Natural killer cell (primary cell): ENCODE measurements around the gene DMBX1. TPM values are rescaled to one million over a fixed set of nuclear protein-coding genes. Genes with fewer than 3 reads are reported as not detected.

Experiments
- ATAC-seq, 3 donors: fragments of 150-1000 bp in 2 of 3; fragments of 200-7000 bp in 1 of 3; cut with Tn5 transposase; 1 replicate in 1 of 3; 2 replicates in 2 of 3; pipeline ENCODE4 v1.10.0; 2021; ENCODE audit warnings: mild to moderate bottlenecking in 2 of 3, moderate library complexity in 2 of 3
- DNase-seq, 2 donors: peaks; one replicate each; pipeline versions ENCODE4 v3.0.0 to v3.0.0-alpha.2; 2013 to 2021; ENCODE audit warnings: mixed read lengths in 1 of 2
- H3K27ac ChIP-seq: one replicate; pipeline ENCODE4 v1.5.1; 2013; ENCODE audit warnings: mild to moderate bottlenecking, low read length
- H3K27me3 ChIP-seq: one replicate; pipeline ENCODE4 v1.6.1; 2013; ENCODE audit warnings: low read length; ENCODE audit not compliant: control insufficient read depth, insufficient read depth
- H3K36me3 ChIP-seq: one replicate; pipeline ENCODE4 v1.6.1; 2013; ENCODE audit warnings: low read length; ENCODE audit not compliant: control insufficient read depth, insufficient read depth
- H3K4me1 ChIP-seq: one replicate; pipeline ENCODE4 v1.6.1; 2013; ENCODE audit warnings: low read length; ENCODE audit not compliant: control insufficient read depth, insufficient read depth
- H3K4me3 ChIP-seq: one replicate; pipeline ENCODE4 v1.5.1; 2013; ENCODE audit warnings: low read length
- H3K9me3 ChIP-seq: one replicate; pipeline ENCODE4 v1.6.1; 2013; ENCODE audit warnings: low read length; ENCODE audit not compliant: control insufficient read depth, insufficient read depth
- H3K27ac Mint-ChIP-seq, 2 donors: one replicate each; pipeline ENCODE4 v1.8.0; 2022; ENCODE audit warnings: mild to moderate bottlenecking in 2 of 2, mixed read lengths in 2 of 2, moderate library complexity in 1 of 2
- H3K27me3 Mint-ChIP-seq, 2 donors: one replicate each; pipeline ENCODE4 v1.8.0; 2022; ENCODE audit warnings: low read depth in 2 of 2, mixed read lengths in 2 of 2
- H3K36me3 Mint-ChIP-seq: one replicate; pipeline ENCODE4 v1.8.0; 2022; ENCODE audit warnings: mixed read lengths
- H3K4me1 Mint-ChIP-seq, 2 donors: one replicate each; pipeline ENCODE4 v1.8.0; 2022; ENCODE audit warnings: mixed read lengths in 2 of 2
- H3K4me3 Mint-ChIP-seq: one replicate; pipeline ENCODE4 v1.8.0; 2022; ENCODE audit warnings: mild to moderate bottlenecking, moderate library complexity, mixed read lengths
- H3K9me3 Mint-ChIP-seq, 2 donors: one replicate each; pipeline ENCODE4 v1.8.0; 2022; ENCODE audit warnings: mixed read lengths in 2 of 2
- WGBS: methylation state at CpG from one replicate; pipeline ENCODE4 v1.1.7; 2013; ENCODE audit warnings: missing lambda C conversion rate; ENCODE audit not compliant: insufficient coverage; 5-methylcytosine and 5-hydroxymethylcytosine counted together
- intact Hi-C: fragments of 100-400 bp; cut with micrococcal nuclease; formaldehyde crosslinking; loops from one replicate; pipeline ENCODE4 v1.14.2; 2022
- total RNA-seq, 4 donors: library from RNA; stranded (reverse); fragments of 120-200 nt in 1 of 4; gene quantifications; one replicate each; pipeline versions ENCODE4 v1.2.3 to v1.2.4, GENCODE V29; 2013 to 2022
- TF ChIP-seq, protein P1 (sequence below): fragments of 200-600 bp; IDR thresholded peaks from one replicate; pipeline ENCODE4 v1.8.0; 2022; ENCODE audit warnings: antibody characterized with exemption

DMBX1 gene
- total RNA-seq, 3 donors from 2014 or later (not counting 1 experiment from before 2014, with no cell fraction given) = not detected

DNA sequence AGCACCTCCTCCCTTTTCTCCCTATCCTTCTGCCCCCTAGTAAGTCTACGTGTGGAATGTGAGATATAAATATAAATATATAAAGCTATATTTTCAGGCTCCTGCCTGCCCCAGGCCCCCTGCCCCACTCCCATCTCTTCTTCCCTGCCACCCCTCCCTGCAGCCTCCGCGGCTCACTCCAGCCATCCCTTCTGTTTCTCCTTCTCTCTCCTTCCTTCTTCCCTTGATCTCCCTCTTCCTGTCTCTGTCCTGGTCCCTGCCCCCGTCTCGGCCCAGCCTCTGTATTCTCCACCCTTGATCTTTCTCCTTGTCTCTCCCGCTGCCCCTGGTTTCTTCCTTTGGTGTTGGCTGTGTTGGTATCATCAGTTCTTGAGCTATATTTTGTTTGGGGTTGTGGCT, 23.2 kb downstream of the DMBX1 start:
- H3K4me1 Mint-ChIP-seq = no peaks in the 10 kb centered on the region
- intact Hi-C loops = no loop called here
- ATAC-seq (no peak), DNase-seq (no peak)
- H3K27ac ChIP-seq = no peak overlapping the region
- H3K9me3 ChIP-seq = no peaks in the 10 kb centered on the region
- TF ChIP-seq, protein P1, sequence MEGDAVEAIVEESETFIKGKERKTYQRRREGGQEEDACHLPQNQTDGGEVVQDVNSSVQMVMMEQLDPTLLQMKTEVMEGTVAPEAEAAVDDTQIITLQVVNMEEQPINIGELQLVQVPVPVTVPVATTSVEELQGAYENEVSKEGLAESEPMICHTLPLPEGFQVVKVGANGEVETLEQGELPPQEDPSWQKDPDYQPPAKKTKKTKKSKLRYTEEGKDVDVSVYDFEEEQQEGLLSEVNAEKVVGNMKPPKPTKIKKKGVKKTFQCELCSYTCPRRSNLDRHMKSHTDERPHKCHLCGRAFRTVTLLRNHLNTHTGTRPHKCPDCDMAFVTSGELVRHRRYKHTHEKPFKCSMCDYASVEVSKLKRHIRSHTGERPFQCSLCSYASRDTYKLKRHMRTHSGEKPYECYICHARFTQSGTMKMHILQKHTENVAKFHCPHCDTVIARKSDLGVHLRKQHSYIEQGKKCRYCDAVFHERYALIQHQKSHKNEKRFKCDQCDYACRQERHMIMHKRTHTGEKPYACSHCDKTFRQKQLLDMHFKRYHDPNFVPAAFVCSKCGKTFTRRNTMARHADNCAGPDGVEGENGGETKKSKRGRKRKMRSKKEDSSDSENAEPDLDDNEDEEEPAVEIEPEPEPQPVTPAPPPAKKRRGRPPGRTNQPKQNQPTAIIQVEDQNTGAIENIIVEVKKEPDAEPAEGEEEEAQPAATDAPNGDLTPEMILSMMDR = no peak
- H3K27ac Mint-ChIP-seq = no peak overlapping the region
- no peaks in the 10 kb centered on the region for H3K36me3 ChIP-seq
- H3K36me3 Mint-ChIP-seq = no peaks in the 10 kb centered on the region
- peaks cover 16 to 19% of the 10 kb centered on the region in 2 donors for H3K27me3 Mint-ChIP-seq
- H3K27me3 ChIP-seq = no peaks in the 10 kb centered on the region
- H3K4me3 Mint-ChIP-seq = no peak overlapping the region
- H3K4me3 ChIP-seq = no peak overlapping the region
- 61% methylated on average over 4 of the region's 6 CpGs for WGBS
- H3K4me1 ChIP-seq = no peaks in the 10 kb centered on the region
- H3K9me3 Mint-ChIP-seq = no peaks in the 10 kb centered on the region

DNA sequence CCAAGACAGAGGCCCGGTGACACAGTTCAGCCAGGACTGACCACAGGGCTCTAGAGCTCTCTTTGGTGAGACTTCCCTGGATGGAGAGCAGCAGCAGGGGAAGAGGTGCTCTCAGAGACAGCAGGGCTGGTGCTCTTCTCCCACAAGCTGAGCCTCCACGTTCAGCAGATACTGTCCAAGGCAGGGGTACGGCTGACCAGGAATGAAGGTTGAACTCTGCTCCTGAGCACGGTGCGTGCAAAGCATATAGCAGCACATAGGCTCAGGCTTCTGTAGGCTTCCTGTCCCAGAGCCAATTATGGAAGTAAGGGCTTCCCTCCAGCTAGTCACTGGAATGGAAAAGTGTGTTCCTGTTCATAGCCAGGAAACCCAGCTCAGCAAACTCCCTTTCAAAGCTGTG, 23.9 kb downstream of the DMBX1 start:
- H3K36me3 ChIP-seq = no peaks in the 10 kb centered on the region
- Mint-ChIP-seq H3K4me3 (no peak overlapping the region), H3K4me1 (no peaks in the 10 kb centered on the region), H3K27me3 (peaks cover 23 to 25% of the 10 kb centered on the region in 2 donors), H3K27ac (no peak overlapping the region), H3K9me3 (no peaks in the 10 kb centered on the region), H3K36me3 (no peaks in the 10 kb centered on the region)
- DNase-seq (no peak), ATAC-seq (no peak)
- no peaks in the 10 kb centered on the region for H3K4me1 ChIP-seq
- WGBS = 64% methylated on average over 5 of the region's 5 CpGs
- TF ChIP-seq, protein P1 = no peak
- intact Hi-C loops = no loop called here
- H3K27ac ChIP-seq = no peak overlapping the region
- no peaks in the 10 kb centered on the region for H3K9me3 ChIP-seq
- no peaks in the 10 kb centered on the region for H3K27me3 ChIP-seq
- H3K4me3 ChIP-seq = no peak overlapping the region

DNA sequence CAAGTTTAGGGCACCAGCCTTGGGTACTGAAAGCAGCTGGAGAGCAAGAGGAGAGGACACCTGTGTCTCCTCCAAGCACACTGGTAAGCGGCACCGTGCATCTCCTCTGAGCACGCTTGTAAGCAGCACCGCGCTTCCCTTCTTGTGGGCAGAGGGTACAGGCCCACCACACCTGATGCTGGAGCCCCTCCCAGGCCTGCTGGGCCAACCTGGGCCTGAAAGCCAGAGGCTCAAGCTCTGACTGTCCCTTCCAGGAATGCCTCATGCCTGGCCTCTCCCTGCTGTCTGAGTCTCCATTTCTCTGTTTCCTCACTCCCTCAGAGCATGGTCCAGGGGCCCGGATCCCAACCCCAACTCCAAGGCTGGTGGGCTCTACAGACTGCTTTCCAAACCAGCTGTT, 25.9 kb downstream of the DMBX1 start:
- intact Hi-C loops = no loop called here
- TF ChIP-seq, protein P1 = no peak
- Mint-ChIP-seq H3K4me1 (no peaks in the 10 kb centered on the region), H3K9me3 (no peaks in the 10 kb centered on the region), H3K27ac (no peak overlapping the region), H3K4me3 (no peak overlapping the region), H3K36me3 (no peaks in the 10 kb centered on the region), H3K27me3 (peaks cover 30% of the 10 kb centered on the region in 2 donors)
- ATAC-seq (no peak), DNase-seq (no peak)
- H3K27me3 ChIP-seq = no peaks in the 10 kb centered on the region
- H3K36me3 ChIP-seq = no peaks in the 10 kb centered on the region
- 91% methylated on average over 6 of the region's 6 CpGs for WGBS
- no peak overlapping the region for H3K4me3 ChIP-seq
- H3K4me1 ChIP-seq = no peaks in the 10 kb centered on the region
- H3K9me3 ChIP-seq = no peaks in the 10 kb centered on the region
- H3K27ac ChIP-seq = no peak overlapping the region

DNA sequence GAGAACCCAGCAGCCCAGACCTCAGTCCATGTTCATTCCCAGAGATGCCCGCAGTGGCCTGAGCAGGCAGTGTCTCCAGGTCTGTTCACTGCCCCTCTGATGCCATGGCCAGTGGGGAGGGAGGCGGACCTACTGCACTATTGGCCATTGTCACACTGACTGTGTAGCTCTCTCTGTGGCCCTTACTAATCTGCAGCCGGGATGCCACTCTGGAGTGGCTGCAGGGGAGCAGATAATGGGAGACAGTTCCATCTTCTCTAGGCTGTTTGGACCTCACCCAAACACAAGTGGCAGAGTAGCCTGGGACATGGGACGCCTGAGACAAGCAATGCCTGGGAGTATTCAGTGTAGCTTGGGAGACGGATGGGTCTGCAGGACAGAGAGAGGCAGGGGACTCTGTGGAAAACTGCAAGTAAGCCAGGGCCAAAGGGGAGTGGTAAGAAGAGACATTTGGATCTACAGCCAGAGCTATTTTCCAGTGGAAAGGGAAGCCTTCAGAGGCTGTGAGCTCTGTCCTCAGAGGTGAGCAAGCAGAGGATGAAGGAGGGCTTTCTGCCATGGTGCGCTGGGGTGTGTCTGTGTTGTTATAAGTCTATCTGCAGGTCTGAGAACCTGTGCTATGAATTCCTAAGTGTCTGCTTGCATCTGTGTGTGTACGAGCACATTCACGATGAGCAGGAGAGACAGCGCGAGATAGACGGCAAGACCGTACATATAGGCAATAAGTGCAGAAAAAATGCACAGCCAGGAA, 26.7 kb downstream of the DMBX1 start:
- Mint-ChIP-seq H3K4me3 (no peak overlapping the region), H3K27ac (no peak overlapping the region), H3K27me3 (peaks cover 30 to 31% of the 10 kb centered on the region in 2 donors), H3K4me1 (no peaks in the 10 kb centered on the region), H3K9me3 (no peaks in the 10 kb centered on the region), H3K36me3 (no peaks in the 10 kb centered on the region)
- no peaks in the 10 kb centered on the region for H3K4me1 ChIP-seq
- no peak overlapping the region for H3K27ac ChIP-seq
- TF ChIP-seq, protein P1 = no peak
- ATAC-seq (no peak), DNase-seq (no peak)
- H3K4me3 ChIP-seq = no peak overlapping the region
- no peaks in the 10 kb centered on the region for H3K36me3 ChIP-seq
- H3K9me3 ChIP-seq = no peaks in the 10 kb centered on the region
- no peaks in the 10 kb centered on the region for H3K27me3 ChIP-seq
- intact Hi-C loops = no loop called here
- 74% methylated on average over 12 of the region's 12 CpGs for WGBS
